CD14-positive monocyte (primary cell): ENCODE data around the gene NADK. TPM values are rescaled to one million over a fixed set of nuclear protein-coding genes. Genes with fewer than 3 reads are reported as not detected.
A peak's percentile ranks its signal among the peaks of the same experiment; 100 is the strongest.

Experiments used
- DNase-seq, 3 donors: peaks; one replicate each; pipeline ENCODE4 v3.0.0-alpha.2; 2011 to 2022
- H2AFZ ChIP-seq: 2 replicates; pipeline ENCODE4 v1.6.0; 2012; ENCODE audit warnings: mild to moderate bottlenecking, low read depth, low read length, inconsistent platforms; ENCODE audit not compliant: insufficient read depth, poor library complexity, severe bottlenecking
- H3K27ac ChIP-seq, 2 donors: 1 replicate in 1 of 2; 2 replicates in 1 of 2; pipeline ENCODE4 v1.5.1; 2012 to 2013; ENCODE audit warnings: low read length in 2 of 2, control low read depth in 1 of 2, inconsistent platforms in 1 of 2, low read depth in 1 of 2, mild to moderate bottlenecking in 1 of 2
- H3K27me3 ChIP-seq, 2 donors: one replicate each; pipeline versions ENCODE4 v1.6.0 to v1.6.1; 2011 to 2013; ENCODE audit warnings: low read length in 2 of 2; ENCODE audit not compliant: control insufficient read depth in 2 of 2, insufficient read depth in 2 of 2
- H3K36me3 ChIP-seq, 2 donors: replicated peaks in 1 of 2; 1 replicate in 1 of 2; 2 replicates in 1 of 2; pipeline versions ENCODE4 v1.5.1 to v1.6.1; 2012 to 2013; ENCODE audit warnings: low read length in 2 of 2, control low read depth in 1 of 2, inconsistent platforms in 1 of 2, mild to moderate bottlenecking in 1 of 2; ENCODE audit not compliant: insufficient read depth in 2 of 2, control insufficient read depth in 1 of 2
- H3K4me1 ChIP-seq, 2 donors: 1 replicate in 1 of 2; 2 replicates in 1 of 2; pipeline versions ENCODE4 v1.5.1 to v1.6.1; 2012 to 2013; ENCODE audit warnings: low read length in 2 of 2, control low read depth in 1 of 2, inconsistent platforms in 1 of 2, mild to moderate bottlenecking in 1 of 2, moderate library complexity in 1 of 2; ENCODE audit not compliant: insufficient read depth in 2 of 2, control insufficient read depth in 1 of 2
- H3K4me2 ChIP-seq: replicated peaks from 2 replicates; pipeline ENCODE3; 2012; ENCODE audit warnings: low read length, moderate library complexity, mild to moderate bottlenecking; ENCODE audit not compliant: poor library complexity, severe bottlenecking; ENCODE audit errors: extremely low read depth
- H3K4me3 ChIP-seq, 3 experiments: fragments of 200-600 bp in 1 of 3; sonication (generic) in 1 of 3; replicated peaks in 1 of 3; 1 replicate in 2 of 3; 2 replicates in 1 of 3; pipeline ENCODE4 v1.5.1; 2011 to 2013; ENCODE audit warnings: low read length in 3 of 3, mild to moderate bottlenecking in 3 of 3, control low read depth in 2 of 3, low read depth in 2 of 3, inconsistent platforms in 1 of 3, moderate library complexity in 1 of 3
- H3K79me2 ChIP-seq: 2 replicates; pipeline ENCODE4 v1.6.0; 2012; ENCODE audit warnings: mild to moderate bottlenecking, control low read depth, inconsistent platforms, low read length, moderate library complexity; ENCODE audit not compliant: insufficient read depth
- H3K9ac ChIP-seq: 2 replicates; pipeline ENCODE4 v1.6.0; 2017; ENCODE audit warnings: low read length, mild to moderate bottlenecking; ENCODE audit not compliant: insufficient read depth, poor library complexity, severe bottlenecking
- H3K9me3 ChIP-seq, 2 donors: replicated peaks in 1 of 2; 1 replicate in 1 of 2; 2 replicates in 1 of 2; pipeline versions ENCODE4 v1.5.1 to v1.6.1; 2012 to 2013; ENCODE audit warnings: low read length in 2 of 2, control low read depth in 1 of 2; ENCODE audit not compliant: control insufficient read depth in 1 of 2, insufficient read depth in 1 of 2
- H4K20me1 ChIP-seq: 2 replicates; pipeline ENCODE4 v1.6.0; 2012; ENCODE audit warnings: mild to moderate bottlenecking, low read length, control low read depth, moderate library complexity; ENCODE audit not compliant: insufficient read depth
- H3K27ac Mint-ChIP-seq, 7 donors: one replicate each; pipeline ENCODE4 v1.8.0; 2020; ENCODE audit warnings: mild to moderate bottlenecking in 7 of 7, mixed read lengths in 7 of 7, moderate library complexity in 6 of 7, inconsistent platforms in 2 of 7
- H3K27me3 Mint-ChIP-seq, 3 donors: one replicate each; pipeline ENCODE4 v1.8.0; 2021 to 2022; ENCODE audit warnings: low read depth in 3 of 3, mild to moderate bottlenecking in 3 of 3, mixed read lengths in 3 of 3, moderate library complexity in 3 of 3, inconsistent platforms in 1 of 3
- H3K36me3 Mint-ChIP-seq, 2 donors: one replicate each; pipeline ENCODE4 v1.8.0; 2020; ENCODE audit warnings: mixed read lengths in 2 of 2, inconsistent platforms in 1 of 2, mild to moderate bottlenecking in 1 of 2
- H3K4me1 Mint-ChIP-seq: one replicate; pipeline ENCODE4 v1.8.0; 2020; ENCODE audit warnings: mild to moderate bottlenecking, mixed read lengths
- H3K4me3 Mint-ChIP-seq, 2 donors: one replicate each; pipeline ENCODE4 v1.8.0; 2020; ENCODE audit warnings: mild to moderate bottlenecking in 2 of 2, mixed read lengths in 2 of 2, moderate library complexity in 1 of 2
- H3K9me3 Mint-ChIP-seq, 7 donors: one replicate each; pipeline ENCODE4 v1.8.0; 2020 to 2022; ENCODE audit warnings: mixed read lengths in 7 of 7, mild to moderate bottlenecking in 6 of 7, moderate library complexity in 6 of 7, inconsistent platforms in 2 of 7
- WGBS: methylation state at CpG from one replicate; pipeline ENCODE4 v1.1.5; 2013; ENCODE audit warnings: missing lambda C conversion rate; ENCODE audit not compliant: insufficient coverage; 5-methylcytosine and 5-hydroxymethylcytosine counted together
- intact Hi-C, 2 donors: fragments of 100-400 bp; cut with micrococcal nuclease; formaldehyde crosslinking; loops; one replicate each; pipeline versions ENCODE4 v1.15.0 to v1.15.1; 2023
- polyA plus RNA-seq, 3 donors: library from polyadenylated mRNA; depleted of rRNA in 1 of 3; unstranded in 2 of 3; stranded (reverse) in 1 of 3; fragments of 300-500 nt in 2 of 3; fragments of >200 nt in 1 of 3; fragmentation: Illumina TruSeq in 2 of 3; gene quantifications; 1 replicate in 2 of 3; 2 replicates in 1 of 3; pipeline ENCODE4 v1.2.3, GENCODE V29; 2012 to 2021
- TF ChIP-seq, protein P1 (sequence below): fragments of 200-600 bp; IDR thresholded peaks from one replicate; pipeline ENCODE4 v1.8.0; 2022; ENCODE audit warnings: antibody characterized with exemption, mild to moderate bottlenecking

NADK gene
- polyA plus RNA-seq, 3 donors, result 175 to 425 (median 235) TPM

DNA sequence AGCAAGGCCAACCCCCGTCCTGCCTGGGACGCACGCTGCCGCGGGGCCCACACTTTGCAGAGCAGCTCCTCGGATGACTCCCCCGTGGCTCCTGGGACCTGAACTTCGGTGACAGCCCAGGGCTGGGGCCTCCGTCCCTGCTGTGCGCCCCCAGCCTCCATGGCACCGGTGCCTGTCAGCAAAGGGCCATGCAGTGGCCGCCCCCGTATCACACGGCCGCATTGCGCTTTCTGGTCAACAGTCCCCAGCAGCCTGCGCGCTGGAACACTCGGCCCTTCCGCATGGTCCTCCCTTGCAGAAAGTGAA, 18.0 kb downstream of the NADK start:
- H3K27ac Mint-ChIP-seq, result no peak overlapping the region
- WGBS, result 98% methylated on average over 20 of the region's 20 CpGs

GRCh38 chr1:1759456-1760344, 18.6 kb downstream of the NADK start:
- Histone ChIP-seq H2AFZ (no peak overlapping the region), H3K4me1 (peaks cover 12 to 18% of the 10 kb centered on the region in 2 donors), H3K27ac (no peak overlapping the region), H3K79me2 (peaks cover 95% of the 10 kb centered on the region), H3K4me2 (no peak overlapping the region), H3K4me3 (no peak overlapping the region), H3K9me3 (no peaks in the 10 kb centered on the region), H3K36me3 (peaks cover 95 to 98% of the 10 kb centered on the region in 2 donors), H4K20me1 (peaks cover 100% of the 10 kb centered on the region), H3K27me3 (no peaks in the 10 kb centered on the region), H3K9ac (no peak overlapping the region)
- TF ChIP-seq, protein P1, sequence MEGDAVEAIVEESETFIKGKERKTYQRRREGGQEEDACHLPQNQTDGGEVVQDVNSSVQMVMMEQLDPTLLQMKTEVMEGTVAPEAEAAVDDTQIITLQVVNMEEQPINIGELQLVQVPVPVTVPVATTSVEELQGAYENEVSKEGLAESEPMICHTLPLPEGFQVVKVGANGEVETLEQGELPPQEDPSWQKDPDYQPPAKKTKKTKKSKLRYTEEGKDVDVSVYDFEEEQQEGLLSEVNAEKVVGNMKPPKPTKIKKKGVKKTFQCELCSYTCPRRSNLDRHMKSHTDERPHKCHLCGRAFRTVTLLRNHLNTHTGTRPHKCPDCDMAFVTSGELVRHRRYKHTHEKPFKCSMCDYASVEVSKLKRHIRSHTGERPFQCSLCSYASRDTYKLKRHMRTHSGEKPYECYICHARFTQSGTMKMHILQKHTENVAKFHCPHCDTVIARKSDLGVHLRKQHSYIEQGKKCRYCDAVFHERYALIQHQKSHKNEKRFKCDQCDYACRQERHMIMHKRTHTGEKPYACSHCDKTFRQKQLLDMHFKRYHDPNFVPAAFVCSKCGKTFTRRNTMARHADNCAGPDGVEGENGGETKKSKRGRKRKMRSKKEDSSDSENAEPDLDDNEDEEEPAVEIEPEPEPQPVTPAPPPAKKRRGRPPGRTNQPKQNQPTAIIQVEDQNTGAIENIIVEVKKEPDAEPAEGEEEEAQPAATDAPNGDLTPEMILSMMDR, result no peak
- intact Hi-C loops, result loop anchor here in 1 of 2 donors (5.0 kb wide), 1 partner anchor 148 kb away; no protein-coding TSS in a partner anchor
- H3K9me3 Mint-ChIP-seq, result no peaks in the 10 kb centered on the region
- H3K4me1 Mint-ChIP-seq, result peaks cover 21% of the 10 kb centered on the region
- WGBS, result 93% methylated on average over 35 of the region's 37 CpGs
- DNase-seq, result no peak
- H3K27ac Mint-ChIP-seq, result peak overlapping the region in 5 of 7 donors; percentile 26 to 81 (median 59)
- H3K27me3 Mint-ChIP-seq, result peaks cover 0 to 3% (median 0%) of the 10 kb centered on the region in 3 donors
- no peak overlapping the region for H3K4me3 Mint-ChIP-seq
- peaks cover 83 to 98% of the 10 kb centered on the region in 2 donors for H3K36me3 Mint-ChIP-seq

More for the DNA sequence above, 18.0 kb downstream of the NADK start:
- Histone ChIP-seq H3K9ac (no peak overlapping the region), H3K36me3 (peaks cover 93 to 96% of the 10 kb centered on the region in 2 donors), H3K4me3 (no peak overlapping the region), H3K4me2 (no peak overlapping the region), H3K9me3 (no peaks in the 10 kb centered on the region), H3K79me2 (peaks cover 99% of the 10 kb centered on the region), H4K20me1 (peaks cover 100% of the 10 kb centered on the region), H3K4me1 (peaks cover 18 to 24% of the 10 kb centered on the region in 2 donors), H3K27ac (no peak overlapping the region), H3K27me3 (no peaks in the 10 kb centered on the region), H2AFZ (no peak overlapping the region)
- intact Hi-C loops, result loop anchor here in 1 of 2 donors (5.0 kb wide), 1 partner anchor 147 kb away; no protein-coding TSS in a partner anchor
- Mint-ChIP-seq H3K9me3 (no peaks in the 10 kb centered on the region), H3K4me3 (no peak overlapping the region), H3K4me1 (peaks cover 26% of the 10 kb centered on the region), H3K36me3 (peaks cover 80 to 96% of the 10 kb centered on the region in 2 donors), H3K27me3 (peaks cover 0 to 3% (median 0%) of the 10 kb centered on the region in 3 donors)
- DNase-seq, result no peak
- TF ChIP-seq, protein P1, result no peak
